ENCODE results near the gene WDR1.

DNA sequence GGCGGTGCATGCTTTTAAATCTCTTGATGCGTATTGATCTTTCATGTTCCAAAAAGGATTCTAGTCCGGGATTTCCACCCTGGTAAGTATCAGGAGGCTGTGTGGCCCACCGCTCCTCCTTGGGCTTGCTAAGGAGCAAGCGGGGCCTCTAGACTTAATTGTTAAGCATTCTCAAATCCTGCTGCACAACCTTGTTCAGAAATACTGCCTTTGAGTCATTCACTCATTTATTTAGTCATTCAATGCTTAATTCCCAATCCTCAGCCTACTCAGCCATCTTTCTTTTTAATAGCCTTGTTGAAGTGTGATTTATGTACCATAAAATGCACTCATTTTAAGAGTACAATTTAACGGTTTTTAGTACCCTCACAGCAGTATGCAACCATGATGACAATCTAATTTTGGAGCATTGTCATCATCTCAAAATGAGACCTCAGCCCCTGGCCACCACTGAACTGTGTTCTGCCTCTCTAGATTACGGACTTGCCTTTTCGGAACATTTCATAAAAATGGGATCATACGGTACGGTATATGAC lies 79.7 kb downstream of the WDR1 start:
- TF ChIP-seq, protein P1, sequence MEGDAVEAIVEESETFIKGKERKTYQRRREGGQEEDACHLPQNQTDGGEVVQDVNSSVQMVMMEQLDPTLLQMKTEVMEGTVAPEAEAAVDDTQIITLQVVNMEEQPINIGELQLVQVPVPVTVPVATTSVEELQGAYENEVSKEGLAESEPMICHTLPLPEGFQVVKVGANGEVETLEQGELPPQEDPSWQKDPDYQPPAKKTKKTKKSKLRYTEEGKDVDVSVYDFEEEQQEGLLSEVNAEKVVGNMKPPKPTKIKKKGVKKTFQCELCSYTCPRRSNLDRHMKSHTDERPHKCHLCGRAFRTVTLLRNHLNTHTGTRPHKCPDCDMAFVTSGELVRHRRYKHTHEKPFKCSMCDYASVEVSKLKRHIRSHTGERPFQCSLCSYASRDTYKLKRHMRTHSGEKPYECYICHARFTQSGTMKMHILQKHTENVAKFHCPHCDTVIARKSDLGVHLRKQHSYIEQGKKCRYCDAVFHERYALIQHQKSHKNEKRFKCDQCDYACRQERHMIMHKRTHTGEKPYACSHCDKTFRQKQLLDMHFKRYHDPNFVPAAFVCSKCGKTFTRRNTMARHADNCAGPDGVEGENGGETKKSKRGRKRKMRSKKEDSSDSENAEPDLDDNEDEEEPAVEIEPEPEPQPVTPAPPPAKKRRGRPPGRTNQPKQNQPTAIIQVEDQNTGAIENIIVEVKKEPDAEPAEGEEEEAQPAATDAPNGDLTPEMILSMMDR (IDR thresholded peaks at IDR 0.05; ENCODE audit: low read length), result no peak
- TF ChIP-seq EZH2 (IDR thresholded peaks at IDR 0.05; ENCODE audit: borderline replicate concordance, low read length), result no peak

Data from OCI-LY1 (cell line).